Spinal cord (tissue), 10 donors: ENCODE measurements around the gene BAIAP2L2. TPM values are rescaled to one million over a fixed set of nuclear protein-coding genes. Genes with fewer than 3 reads are reported as not detected.
"Not testable (repeated sequence)": the region's sequence is repeated elsewhere in the genome, so short reads cannot be mapped to it uniquely, and the experiment has no call there.

Source experiments
- DNase-seq, 6 donors: peaks; one replicate each; pipeline versions ENCODE4 v3.0.0 to v3.0.0-alpha.2; 2013 to 2015; ENCODE audit warnings: low spot score in 6 of 6, low read depth in 4 of 6
- H3K27ac ChIP-seq: one replicate; pipeline ENCODE4 v1.5.1; 2013; ENCODE audit warnings: low read depth, low read length, control low read depth
- H3K27me3 ChIP-seq: one replicate; pipeline ENCODE4 v1.6.1; 2013; ENCODE audit warnings: low read length; ENCODE audit not compliant: control insufficient read depth, insufficient read depth
- H3K36me3 ChIP-seq: one replicate; pipeline ENCODE4 v1.6.1; 2013; ENCODE audit warnings: low read length; ENCODE audit not compliant: control insufficient read depth, insufficient read depth
- H3K4me1 ChIP-seq: one replicate; pipeline ENCODE4 v1.6.1; 2013; ENCODE audit warnings: low read length; ENCODE audit not compliant: control insufficient read depth, insufficient read depth
- H3K4me3 ChIP-seq: one replicate; pipeline ENCODE4 v1.5.1; 2013; ENCODE audit warnings: low read depth, low read length, control low read depth
- H3K9me3 ChIP-seq: one replicate; pipeline ENCODE4 v1.6.1; 2013; ENCODE audit warnings: low read length; ENCODE audit not compliant: control insufficient read depth, insufficient read depth
- WGBS: methylation state at CpG from one replicate; pipeline ENCODE4 v1.1.5; 2013; ENCODE audit warnings: missing lambda C conversion rate; ENCODE audit not compliant: insufficient coverage; 5-methylcytosine and 5-hydroxymethylcytosine counted together
- long read RNA-seq, 4 donors: transcript quantifications; one replicate each; lab custom pipeline, GENCODE V29; 2026
- polyA plus RNA-seq, 2 donors: library from polyadenylated mRNA; unstranded; fragments of 120-200 nt; gene quantifications; one replicate each; pipeline ENCODE4 v1.2.1, GENCODE V29; 2013; ENCODE audit not compliant: insufficient read length in 2 of 2
- total RNA-seq, 2 donors: library from RNA; depleted of rRNA in 1 of 2; stranded (reverse); fragments of 120-200 nt in 1 of 2; fragments of >200 nt in 1 of 2; gene quantifications; one replicate each; pipeline versions ENCODE4 v1.2.3 to v1.2.4, GENCODE V29; 2013 to 2014
- donor health status: healthy.

The BAIAP2L2 gene, protein sequence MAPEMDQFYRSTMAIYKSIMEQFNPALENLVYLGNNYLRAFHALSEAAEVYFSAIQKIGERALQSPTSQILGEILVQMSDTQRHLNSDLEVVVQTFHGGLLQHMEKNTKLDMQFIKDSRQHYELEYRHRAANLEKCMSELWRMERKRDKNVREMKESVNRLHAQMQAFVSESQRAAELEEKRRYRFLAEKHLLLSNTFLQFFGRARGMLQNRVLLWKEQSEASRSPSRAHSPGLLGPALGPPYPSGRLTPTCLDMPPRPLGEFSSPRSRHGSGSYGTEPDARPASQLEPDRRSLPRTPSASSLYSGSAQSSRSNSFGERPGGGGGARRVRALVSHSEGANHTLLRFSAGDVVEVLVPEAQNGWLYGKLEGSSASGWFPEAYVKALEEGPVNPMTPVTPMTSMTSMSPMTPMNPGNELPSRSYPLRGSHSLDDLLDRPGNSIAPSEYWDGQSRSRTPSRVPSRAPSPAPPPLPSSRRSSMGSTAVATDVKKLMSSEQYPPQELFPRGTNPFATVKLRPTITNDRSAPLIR
- total RNA-seq = under 1 TPM; 0.10 to 0.88 TPM
- 10 to 100 TPM in 1 of 2 donors, 1 to 10 TPM in 1; 8.2 to 11.3 TPM for polyA plus RNA-seq
- long read RNA-seq, donor 1, partial matches to known transcripts = 23 of 23 reads
- long read RNA-seq, donor 1, other reads (novel, unspliced or antisense) = 0 of 23 reads
- long read RNA-seq, donor 2 = 0 reads
- long read RNA-seq, donor 3 = 0 reads
- long read RNA-seq, donor 4 = 0 reads

GRCh38 chr22:38110008-38110862, at the start of gene BAIAP2L2:
Gene BAIAP2L2 (minus strand): TSS chr22:38110684. CDS start chr22:38110525, 159 bp downstream.
- no peak for DNase-seq
- no peak within 1 kb of the TSS for H3K27ac ChIP-seq
- H3K27me3 ChIP-seq = no peaks in the 10 kb centered on the region
- H3K4me3 ChIP-seq = no peak within 1 kb of the TSS
- peaks cover 54% of the 10 kb centered on the region for H3K36me3 ChIP-seq
- WGBS = 66% methylated on average over 18 of the region's 19 CpGs
- peaks cover 37% of the 10 kb centered on the region for H3K4me1 ChIP-seq
- no peaks in the 10 kb centered on the region for H3K9me3 ChIP-seq

- peaks cover 11% of the 10 kb centered on the region for H3K4me1 ChIP-seq
- H3K27ac ChIP-seq = no peak overlapping the region
- H3K36me3 ChIP-seq = no peaks in the 10 kb centered on the region
- H3K4me3 ChIP-seq = no peak overlapping the region
- WGBS = no CpG with 5 or more reads among the region's 1 CpG
- no peaks in the 10 kb centered on the region for H3K27me3 ChIP-seq
- H3K9me3 ChIP-seq = no peaks in the 10 kb centered on the region
- no peak for DNase-seq
Measured at GRCh38 chr22:38155703-38156102, 45.2 kb upstream of the BAIAP2L2 start.

- not testable (repeated sequence) for H3K27me3 ChIP-seq, H3K27ac ChIP-seq, DNase-seq, H3K4me3 ChIP-seq, H3K9me3 ChIP-seq, H3K36me3 ChIP-seq
- WGBS = no CpG with 5 or more reads among the region's 1 CpG
- peaks cover 11% of the 10 kb centered on the region for H3K4me1 ChIP-seq
Measured at GRCh38 chr22:38154563-38154915, 44.1 kb upstream of the BAIAP2L2 start.

DNA sequence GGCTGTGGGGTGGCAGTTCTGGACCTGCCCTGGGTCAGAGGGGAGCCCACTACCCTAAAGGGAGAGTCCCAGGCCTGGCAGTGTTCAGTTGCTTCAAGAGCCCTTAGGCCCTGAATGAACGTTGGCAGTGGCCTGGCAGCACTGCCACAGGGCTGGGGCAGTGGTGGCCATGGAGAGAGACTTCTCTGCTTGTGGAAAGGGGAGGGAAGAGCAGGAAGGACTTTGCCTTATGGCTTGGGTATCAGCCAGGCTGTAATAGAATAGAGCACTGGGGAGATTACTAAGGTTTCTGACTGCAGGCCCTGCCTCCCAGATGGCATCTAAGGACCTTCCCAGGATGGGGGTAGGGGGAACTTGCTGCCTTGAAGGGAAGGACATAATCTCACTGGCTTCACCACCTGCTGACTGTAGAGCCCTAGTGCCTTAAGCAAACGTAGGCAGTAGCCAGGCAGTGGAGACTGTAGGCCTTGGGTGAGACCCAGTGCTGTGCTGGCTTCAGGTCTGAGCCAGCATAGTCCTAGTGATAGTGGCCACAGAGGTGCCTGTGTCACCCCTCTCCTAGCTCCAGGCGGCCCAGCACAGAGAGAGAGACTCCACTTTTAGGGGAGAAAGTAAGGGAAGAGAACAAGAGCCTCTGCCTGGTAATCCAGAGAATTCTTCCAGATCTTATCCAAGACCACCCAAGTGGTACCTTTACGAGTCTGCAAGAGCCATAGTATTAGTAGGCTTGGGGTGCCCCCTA, 43.5 kb upstream of the BAIAP2L2 start:
- Histone ChIP-seq H3K27ac (no peak overlapping the region), H3K4me1 (peaks cover 11% of the 10 kb centered on the region), H3K9me3 (no peaks in the 10 kb centered on the region), H3K4me3 (no peak overlapping the region), H3K36me3 (no peaks in the 10 kb centered on the region), H3K27me3 (no peaks in the 10 kb centered on the region)
- DNase-seq = peak in 1 of 6 donors; percentile 9
- 72% methylated on average over 4 of the region's 4 CpGs for WGBS

- no peak overlapping the region for H3K27ac ChIP-seq
- no peak overlapping the region for H3K4me3 ChIP-seq
- H3K4me1 ChIP-seq = peaks cover 11% of the 10 kb centered on the region
- H3K9me3 ChIP-seq = no peaks in the 10 kb centered on the region
- DNase-seq = no peak
- no peaks in the 10 kb centered on the region for H3K36me3 ChIP-seq
- WGBS = 90% methylated on average over 4 of the region's 8 CpGs
- H3K27me3 ChIP-seq = no peaks in the 10 kb centered on the region
Measured at GRCh38 chr22:38151126-38151500, 40.6 kb upstream of the BAIAP2L2 start.

GRCh38 chr22:38148245-38148644, 37.8 kb upstream of the BAIAP2L2 start:
- 77% methylated on average over 2 of the region's 5 CpGs for WGBS
- no peak overlapping the region for H3K27ac ChIP-seq

DNA sequence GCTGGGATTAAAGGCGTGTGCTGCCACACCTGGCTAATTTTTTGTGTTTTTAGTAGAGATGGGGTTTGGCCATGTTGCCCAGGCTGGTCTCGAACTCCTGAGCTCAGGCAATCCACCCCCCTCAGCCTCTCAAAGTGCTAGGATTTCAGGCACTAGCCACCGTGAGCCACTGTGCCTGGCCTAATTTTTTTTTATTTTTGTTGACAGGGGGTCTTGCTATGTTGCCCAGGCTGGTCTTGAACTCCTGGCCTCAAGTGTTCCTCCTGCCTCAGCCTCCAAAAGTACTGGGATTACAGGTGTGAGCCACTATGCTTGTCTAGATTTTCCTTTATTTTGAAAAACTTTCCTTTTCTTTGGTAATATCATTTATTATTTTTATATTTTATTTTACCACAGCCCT, 35.7 kb upstream of the BAIAP2L2 start:
- WGBS = no CpG with 5 or more reads among the region's 3 CpGs
- H3K36me3 ChIP-seq = peaks cover 20% of the 10 kb centered on the region
- not testable (repeated sequence) for H3K4me1 ChIP-seq, DNase-seq, H3K27ac ChIP-seq, H3K9me3 ChIP-seq, H3K27me3 ChIP-seq, H3K4me3 ChIP-seq

More at GRCh38 chr22:38148245-38148644, 37.8 kb upstream of the BAIAP2L2 start:
- Histone ChIP-seq H3K4me1 (peaks cover 4% of the 10 kb centered on the region), H3K9me3 (no peaks in the 10 kb centered on the region), H3K4me3 (no peak overlapping the region), H3K27me3 (no peaks in the 10 kb centered on the region), H3K36me3 (peaks cover 12% of the 10 kb centered on the region)
- no peak for DNase-seq

DNA sequence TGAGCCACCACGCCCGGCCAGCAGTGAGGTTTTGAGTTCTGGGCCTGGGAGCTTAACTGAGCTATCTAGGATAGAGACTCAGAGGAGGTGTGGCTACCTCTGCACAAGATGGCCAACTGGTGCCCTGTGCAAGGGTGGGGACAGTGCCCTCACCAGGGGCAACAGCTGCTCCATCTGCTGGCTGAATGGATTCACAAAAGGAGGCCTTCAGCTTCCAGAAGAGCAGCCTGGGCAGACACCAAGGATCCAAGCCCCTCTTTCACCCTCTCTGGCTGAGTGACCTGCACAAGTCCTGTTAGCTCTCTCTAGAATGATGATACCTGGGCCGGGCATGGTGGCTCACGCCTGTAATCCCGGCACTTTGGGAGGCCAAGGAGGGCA, 33.5 kb upstream of the BAIAP2L2 start:
- no peak overlapping the region for H3K27ac ChIP-seq
- no peak overlapping the region for H3K4me3 ChIP-seq
- no peaks in the 10 kb centered on the region for H3K9me3 ChIP-seq
- WGBS = 98% methylated on average over 5 of the region's 5 CpGs
- DNase-seq = no peak
- no peaks in the 10 kb centered on the region for H3K4me1 ChIP-seq
- peaks cover 25% of the 10 kb centered on the region for H3K36me3 ChIP-seq
- H3K27me3 ChIP-seq = no peaks in the 10 kb centered on the region

GRCh38 chr22:38142606-38143005, 32.1 kb upstream of the BAIAP2L2 start:
- Histone ChIP-seq H3K9me3 (no peaks in the 10 kb centered on the region), H3K27ac (no peak overlapping the region), H3K36me3 (peaks cover 27% of the 10 kb centered on the region), H3K4me3 (no peak overlapping the region), H3K4me1 (no peaks in the 10 kb centered on the region), H3K27me3 (no peaks in the 10 kb centered on the region)
- WGBS = 92% methylated on average over 5 of the region's 5 CpGs
- no peak for DNase-seq
